Measurements from ENCODE around the gene PIAS4. TPM values are rescaled to one million over a fixed set of nuclear protein-coding genes. Genes with fewer than 3 reads are reported as not detected.
"Not testable (repeated sequence)": the region's sequence is repeated elsewhere in the genome, so short reads cannot be mapped to it uniquely, and the experiment has no call there.

PIAS4 gene
- total RNA-seq, 1 donor from 2014 or later = 29.7 TPM

DNA sequence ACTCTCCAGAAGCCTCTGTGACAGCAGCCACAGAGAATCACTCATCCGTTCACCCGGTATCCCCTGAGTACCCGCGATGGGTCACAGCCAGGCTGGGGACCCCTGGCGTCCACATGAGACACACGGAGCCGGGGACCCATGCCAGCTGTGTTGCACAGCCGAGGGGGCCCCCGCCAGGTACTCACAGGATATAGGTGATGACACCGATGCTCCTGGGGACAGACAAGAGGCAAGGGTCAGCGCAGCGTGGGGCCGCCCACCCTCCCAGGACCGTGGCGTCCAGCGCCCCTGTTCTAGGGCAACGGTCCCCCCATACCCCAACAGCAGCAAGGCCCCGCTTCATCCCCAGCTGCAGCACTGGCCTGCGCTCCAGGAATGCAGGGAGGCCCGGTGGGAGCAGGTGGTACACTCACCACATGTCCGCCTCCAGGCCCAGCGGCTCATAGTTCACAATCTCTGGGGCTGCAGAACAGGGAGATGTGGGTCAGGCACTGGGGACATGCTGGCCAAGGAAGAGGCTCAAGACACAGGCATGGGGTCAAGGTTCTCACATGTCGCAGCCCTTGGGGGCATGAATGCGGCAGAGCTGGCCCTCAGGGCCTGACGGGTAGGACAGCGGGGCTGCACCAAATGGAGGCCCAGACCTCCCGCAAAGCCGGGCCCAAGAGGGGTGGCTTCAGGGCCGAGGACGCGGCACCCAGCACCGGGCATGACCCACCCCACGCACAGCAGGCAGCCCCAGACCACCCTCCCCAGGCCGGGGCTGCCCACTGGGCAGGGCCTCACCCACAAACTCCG is 43.9 kb upstream of the PIAS4 start:
- Mint-ChIP-seq H3K27me3 (ENCODE audit: low read depth) (no peaks in the 10 kb centered on the region), H3K9me3 (ENCODE audit: low read depth) (no peaks in the 10 kb centered on the region), H3K27ac (ENCODE audit: unreplicated experiment) (no peak overlapping the region), H3K4me3 (ENCODE audit: unreplicated experiment) (no peak overlapping the region), H3K36me3 (ENCODE audit: low read depth) (peaks cover 27% of the 10 kb centered on the region), H3K4me1 (ENCODE audit: low read depth) (peaks cover 29% of the 10 kb centered on the region)
- DNase-seq (ENCODE audit: low spot score) = no peak
- no peak for TF ChIP-seq CTCF (IDR thresholded peaks at IDR 0.05)

DNA sequence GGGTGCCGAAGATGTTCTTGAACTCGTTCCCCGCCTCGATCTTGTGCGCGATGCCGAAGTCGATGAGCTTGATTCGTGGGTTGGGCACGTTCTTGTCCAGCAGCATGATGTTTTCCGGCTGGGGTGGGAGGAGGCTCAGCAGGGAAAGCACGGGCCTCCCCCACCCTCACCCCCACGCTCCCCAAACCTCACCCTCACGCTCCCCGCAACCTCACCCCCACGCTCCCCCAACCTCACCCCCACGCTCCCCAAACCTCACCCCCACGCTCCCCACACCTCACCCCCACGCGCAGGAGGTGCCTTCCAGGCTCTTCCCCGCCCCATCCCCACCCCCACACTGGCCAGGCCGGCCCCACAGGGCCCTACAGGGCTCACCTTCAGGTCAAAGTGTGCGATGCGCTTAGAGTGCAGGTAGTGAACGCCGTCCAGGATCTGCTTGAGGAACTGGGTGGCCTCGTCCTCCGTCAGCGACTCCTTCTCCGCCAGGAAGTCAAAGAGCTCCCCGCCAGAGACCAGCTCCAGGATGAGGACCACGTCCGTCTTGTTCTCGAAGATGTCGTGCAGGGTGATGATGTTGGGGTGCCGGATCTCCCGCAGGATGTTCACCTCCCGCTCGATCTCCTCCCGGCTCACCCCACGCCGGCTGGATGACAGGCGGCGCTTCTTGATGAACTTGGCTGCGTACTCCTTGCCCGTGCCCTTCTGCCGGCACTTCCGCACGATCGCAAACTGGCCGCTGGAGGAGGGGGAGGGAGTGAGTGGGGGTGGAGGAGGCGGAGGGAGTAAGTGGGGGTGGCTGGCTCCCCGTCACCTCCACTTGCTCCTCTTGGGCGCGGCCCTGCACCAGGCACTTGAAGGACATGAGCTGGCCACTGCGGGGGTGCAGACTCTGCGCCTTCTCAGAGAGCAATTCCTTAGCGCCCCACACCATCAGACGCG is 43.0 kb upstream of the PIAS4 start:
- Mint-ChIP-seq H3K4me1 (ENCODE audit: low read depth) (peaks cover 38% of the 10 kb centered on the region), H3K36me3 (ENCODE audit: low read depth) (peaks cover 27% of the 10 kb centered on the region), H3K4me3 (ENCODE audit: unreplicated experiment) (no peak overlapping the region), H3K9me3 (ENCODE audit: low read depth) (no peaks in the 10 kb centered on the region), H3K27ac (ENCODE audit: unreplicated experiment) (no peak overlapping the region), H3K27me3 (ENCODE audit: low read depth) (no peaks in the 10 kb centered on the region)
- DNase-seq (ENCODE audit: low spot score) = no peak
- TF ChIP-seq CTCF (IDR thresholded peaks at IDR 0.05) = no peak

DNA sequence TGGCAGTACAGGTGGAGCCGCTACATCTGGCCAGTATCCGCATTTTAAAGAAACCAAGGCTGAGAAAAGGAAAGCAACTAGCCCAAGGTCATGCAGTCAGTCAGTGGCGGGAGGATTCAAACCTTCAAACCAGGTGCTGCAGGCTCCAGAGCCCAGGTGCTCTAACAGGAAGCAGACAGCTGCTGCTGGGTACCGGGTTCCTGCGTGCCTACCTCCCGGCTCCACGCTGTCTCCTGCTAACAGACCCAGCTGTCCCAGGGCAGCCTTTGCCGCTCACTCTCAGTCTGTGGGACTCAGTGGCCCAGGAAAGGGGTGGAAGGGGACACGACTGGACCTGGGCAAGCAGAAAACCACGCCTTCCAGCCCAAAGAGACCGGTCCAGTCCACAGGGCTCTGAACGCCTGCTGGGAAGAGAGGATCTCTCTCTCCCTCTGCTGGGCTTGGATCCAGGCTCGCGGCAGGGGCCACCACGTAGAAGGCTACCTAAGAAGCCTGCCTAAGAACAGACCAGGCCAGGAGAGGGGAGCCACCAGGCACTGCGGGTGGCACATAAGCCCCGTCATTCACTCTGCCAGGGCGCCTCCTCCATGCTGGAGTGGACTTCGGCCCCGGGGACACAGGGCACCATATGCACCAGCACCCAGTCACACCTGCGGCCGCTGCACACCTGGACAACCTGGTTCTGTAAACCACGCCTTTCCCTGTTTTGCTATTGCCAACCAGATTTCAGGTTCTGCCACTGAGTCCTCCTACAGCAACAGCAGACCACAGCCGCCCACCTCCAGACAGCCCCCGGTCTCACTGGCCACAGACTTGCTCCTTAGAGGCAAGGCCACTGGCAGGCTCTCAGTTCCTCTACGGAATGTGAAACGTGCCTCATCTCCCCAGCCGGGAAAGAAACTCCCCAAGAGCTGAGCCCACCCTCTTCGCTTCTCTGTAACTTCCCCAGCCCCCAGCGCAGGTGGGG is 41.2 kb upstream of the PIAS4 start:
- TF ChIP-seq CTCF (IDR thresholded peaks at IDR 0.05) = no peak
- H3K36me3 Mint-ChIP-seq (ENCODE audit: low read depth) = peaks cover 25% of the 10 kb centered on the region
- H3K4me1 Mint-ChIP-seq (ENCODE audit: low read depth) = peaks cover 46% of the 10 kb centered on the region
- H3K4me3 Mint-ChIP-seq (ENCODE audit: unreplicated experiment) = no peak overlapping the region
- no peaks in the 10 kb centered on the region for H3K9me3 Mint-ChIP-seq (ENCODE audit: low read depth)
- H3K27ac Mint-ChIP-seq (ENCODE audit: unreplicated experiment) = peak overlapping the region; percentile 65
- no peaks in the 10 kb centered on the region for H3K27me3 Mint-ChIP-seq (ENCODE audit: low read depth)
- DNase-seq (ENCODE audit: low spot score) = no peak

DNA sequence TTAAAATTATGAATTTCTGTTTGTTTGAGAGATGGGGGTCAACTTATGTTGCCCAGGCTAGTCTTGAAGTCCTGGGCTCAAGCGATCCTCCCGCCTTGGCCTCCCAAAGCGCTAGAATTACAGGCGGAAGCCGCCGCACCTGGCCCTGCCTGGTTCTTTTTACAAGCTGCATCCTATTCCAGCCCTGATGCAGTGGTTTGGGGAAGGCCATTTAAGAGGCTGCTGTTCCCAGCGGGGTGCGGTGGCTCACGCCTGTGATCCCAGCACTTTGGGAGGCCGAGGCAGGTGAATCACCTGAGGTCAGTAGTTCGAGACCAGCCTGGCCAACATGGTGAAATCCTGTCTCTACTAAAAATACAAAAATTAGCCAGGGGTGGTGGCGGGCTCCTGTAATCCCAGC is 39.6 kb upstream of the PIAS4 start:
- H3K27me3 Mint-ChIP-seq (ENCODE audit: low read depth); H3K9me3 Mint-ChIP-seq (ENCODE audit: low read depth); DNase-seq (ENCODE audit: low spot score): not testable (repeated sequence)
- peaks cover 18% of the 10 kb centered on the region for H3K36me3 Mint-ChIP-seq (ENCODE audit: low read depth)
- peaks cover 47% of the 10 kb centered on the region for H3K4me1 Mint-ChIP-seq (ENCODE audit: low read depth)
- peak overlapping the region; percentile 96 for H3K27ac Mint-ChIP-seq (ENCODE audit: unreplicated experiment)
- peak overlapping the region; percentile 88 for H3K4me3 Mint-ChIP-seq (ENCODE audit: unreplicated experiment)

DNA sequence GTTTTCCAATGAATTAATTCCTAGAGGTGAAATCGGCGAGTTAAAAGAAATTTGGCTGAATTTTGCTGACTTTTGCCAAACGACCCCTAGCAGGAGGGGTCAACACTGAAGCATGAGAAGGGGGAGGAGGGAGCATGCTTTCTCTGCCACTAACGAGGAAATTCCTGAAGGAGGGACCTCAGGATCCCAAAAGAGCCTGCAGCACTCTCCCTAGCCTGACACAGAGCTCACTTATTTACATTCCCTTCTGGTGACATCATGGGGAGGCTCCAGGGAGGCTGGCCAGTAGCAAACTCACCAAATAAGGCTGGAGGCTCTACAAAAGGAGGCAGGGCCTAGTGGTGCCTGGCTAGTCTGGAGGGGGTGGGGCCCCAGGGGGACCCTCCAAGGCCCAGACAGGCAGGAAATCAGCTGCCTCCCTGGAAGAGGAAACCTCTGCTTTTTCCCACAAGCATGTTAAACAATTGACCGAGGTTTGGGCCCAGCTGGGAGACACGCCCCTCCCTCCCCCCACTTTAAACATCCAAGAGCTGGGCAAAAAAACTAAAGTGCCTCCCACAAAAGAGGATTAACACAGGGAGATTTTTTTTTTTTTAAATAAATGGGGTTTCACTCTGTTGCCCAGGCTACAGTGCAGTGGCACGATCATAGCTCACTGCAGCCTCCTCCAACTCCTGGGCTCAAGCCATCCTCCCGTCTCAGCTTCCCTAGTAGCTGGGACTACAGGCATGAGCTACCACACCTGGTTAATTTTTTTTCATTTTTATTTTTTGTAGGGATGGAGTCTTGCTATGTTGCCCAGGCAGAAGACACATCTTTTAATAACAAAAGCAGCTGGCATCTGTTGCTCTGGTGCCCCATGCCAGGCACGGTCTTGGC is 38.7 kb upstream of the PIAS4 start:
- Mint-ChIP-seq H3K9me3 (ENCODE audit: low read depth) (no peaks in the 10 kb centered on the region), H3K4me1 (ENCODE audit: low read depth) (peaks cover 47% of the 10 kb centered on the region), H3K36me3 (ENCODE audit: low read depth) (peaks cover 14% of the 10 kb centered on the region), H3K4me3 (ENCODE audit: unreplicated experiment) (peak overlapping the region; percentile 88), H3K27ac (ENCODE audit: unreplicated experiment) (peak overlapping the region; percentile 96), H3K27me3 (ENCODE audit: low read depth) (no peaks in the 10 kb centered on the region)
- no peak for TF ChIP-seq CTCF (IDR thresholded peaks at IDR 0.05)
- DNase-seq (ENCODE audit: low spot score) = no peak

All from chondrocyte (in vitro differentiated cells).